ENCODE data around the gene NIM1K.
A peak's percentile ranks its signal among the peaks of the same experiment; 100 is the strongest.
"Not testable (repeated sequence)": the region's sequence is repeated elsewhere in the genome, so short reads cannot be mapped to it uniquely, and the experiment has no call there.

The NIM1K gene

GRCh38 chr5:43179836-43180235 lies 12.2 kb upstream of the NIM1K start:
- no peak for DNase-seq
- in situ Hi-C loops (cut with MboI; ENCODE audit: low pct_unique_long_range_greater_than_20kb, low sequenced_read_pairs), result no loop called here

GRCh38 chr5:43182421-43182820 lies 9.6 kb upstream of the NIM1K start:
- in situ Hi-C loops (cut with MboI; ENCODE audit: low pct_unique_long_range_greater_than_20kb, low sequenced_read_pairs), result no loop called here
- no peak for DNase-seq

- DNase-seq; in situ Hi-C loops (cut with MboI; ENCODE audit: low pct_unique_long_range_greater_than_20kb, low sequenced_read_pairs): not testable (repeated sequence)
These were observed 8.9 kb upstream of the NIM1K start for GRCh38 chr5:43183101-43183500.

GRCh38 chr5:43190755-43191603 lies 1.0 kb upstream of the NIM1K start:
- in situ Hi-C loops (cut with MboI; ENCODE audit: low pct_unique_long_range_greater_than_20kb, low sequenced_read_pairs), result no loop called here

GRCh38 chr5:43192558-43193180 lies 644 bp downstream of the NIM1K start:
- peak; percentile 28 for DNase-seq
- in situ Hi-C loops (cut with MboI; ENCODE audit: low pct_unique_long_range_greater_than_20kb, low sequenced_read_pairs), result no loop called here

More at GRCh38 chr5:43190755-43191603, 1.0 kb upstream of the NIM1K start:
- DNase-seq, result peak; percentile 47

- in situ Hi-C loops (cut with MboI; ENCODE audit: low pct_unique_long_range_greater_than_20kb, low sequenced_read_pairs), result no loop called here
These were observed 1.3 kb downstream of the NIM1K start for GRCh38 chr5:43193181-43193893.

GRCh38 chr5:43193894-43194265 lies 1.9 kb downstream of the NIM1K start:
- in situ Hi-C loops (cut with MboI; ENCODE audit: low pct_unique_long_range_greater_than_20kb, low sequenced_read_pairs), result no loop called here
- no peak for DNase-seq

More at GRCh38 chr5:43193181-43193893, 1.3 kb downstream of the NIM1K start:
- DNase-seq, result peak; percentile 73

GRCh38 chr5:43195670-43196265 lies 3.7 kb downstream of the NIM1K start:
- in situ Hi-C loops (cut with MboI; ENCODE audit: low pct_unique_long_range_greater_than_20kb, low sequenced_read_pairs), result no loop called here
- no peak for DNase-seq

GRCh38 chr5:43197535-43197934 lies 5.5 kb downstream of the NIM1K start:
- DNase-seq, result no peak
- in situ Hi-C loops (cut with MboI; ENCODE audit: low pct_unique_long_range_greater_than_20kb, low sequenced_read_pairs), result no loop called here

GRCh38 chr5:43201442-43201841 lies 9.4 kb downstream of the NIM1K start:
- DNase-seq; in situ Hi-C loops (cut with MboI; ENCODE audit: low pct_unique_long_range_greater_than_20kb, low sequenced_read_pairs): not testable (repeated sequence)

GRCh38 chr5:43202380-43202779 lies 10.4 kb downstream of the NIM1K start:
- in situ Hi-C loops (cut with MboI; ENCODE audit: low pct_unique_long_range_greater_than_20kb, low sequenced_read_pairs), result no loop called here
- DNase-seq, result no peak

- in situ Hi-C loops (cut with MboI; ENCODE audit: low pct_unique_long_range_greater_than_20kb, low sequenced_read_pairs), result no loop called here
- DNase-seq, result no peak
These were observed 11.3 kb downstream of the NIM1K start for GRCh38 chr5:43203373-43203772.

- in situ Hi-C loops (cut with MboI; ENCODE audit: low pct_unique_long_range_greater_than_20kb, low sequenced_read_pairs), result no loop called here
- DNase-seq, result no peak
These were observed 12.9 kb downstream of the NIM1K start for GRCh38 chr5:43204958-43205357.

- DNase-seq, result no peak
- in situ Hi-C loops (cut with MboI; ENCODE audit: low pct_unique_long_range_greater_than_20kb, low sequenced_read_pairs), result no loop called here
These were observed 15.6 kb downstream of the NIM1K start for GRCh38 chr5:43207601-43208000.

GRCh38 chr5:43208658-43209057 lies 16.6 kb downstream of the NIM1K start:
- in situ Hi-C loops (cut with MboI; ENCODE audit: low pct_unique_long_range_greater_than_20kb, low sequenced_read_pairs), result no loop called here
- no peak for DNase-seq

- in situ Hi-C loops (cut with MboI; ENCODE audit: low pct_unique_long_range_greater_than_20kb, low sequenced_read_pairs), result no loop called here
- no peak for DNase-seq
These were observed 17.0 kb downstream of the NIM1K start for GRCh38 chr5:43209060-43209459.

- in situ Hi-C loops (cut with MboI; ENCODE audit: low pct_unique_long_range_greater_than_20kb, low sequenced_read_pairs), result no loop called here
- no peak for DNase-seq
These were observed 17.8 kb downstream of the NIM1K start for GRCh38 chr5:43209833-43210232.

GRCh38 chr5:43210570-43210969 lies 18.5 kb downstream of the NIM1K start:
- no peak for DNase-seq
- in situ Hi-C loops (cut with MboI; ENCODE audit: low pct_unique_long_range_greater_than_20kb, low sequenced_read_pairs), result no loop called here

- DNase-seq, result no peak
- in situ Hi-C loops (cut with MboI; ENCODE audit: low pct_unique_long_range_greater_than_20kb, low sequenced_read_pairs), result no loop called here
These were observed 21.9 kb downstream of the NIM1K start for GRCh38 chr5:43213951-43214350.
